Gastroesophageal sphincter (tissue), 4 donors: ENCODE data around the gene GMDS. TPM values are rescaled to one million over a fixed set of nuclear protein-coding genes. Genes with fewer than 3 reads are reported as not detected.
A peak's percentile ranks its signal among the peaks of the same experiment; 100 is the strongest.

ENCODE experiments used
- ATAC-seq: fragments of 150-250 bp; one replicate; pipeline ENCODE4 v1.9.1; 2016; ENCODE audit warnings: mild to moderate bottlenecking, moderate library complexity
- H3K27ac ChIP-seq, 4 donors: fragments of 200-600 bp; sonication (generic) in 3 of 4; 1 replicate in 3 of 4; 2 replicates in 1 of 4; pipeline ENCODE4 v1.5.1; 2016 to 2019
- H3K27me3 ChIP-seq: fragments of 200-600 bp; sonication (generic); one replicate; pipeline ENCODE4 v1.5.1; 2019
- H3K36me3 ChIP-seq, 2 donors: fragments of 200-600 bp; sonication (generic); one replicate each; pipeline ENCODE4 v1.5.1; 2019; ENCODE audit warnings: control low read depth in 1 of 2
- H3K4me1 ChIP-seq, 3 donors: fragments of 200-600 bp; sonication (generic); 1 replicate in 2 of 3; 2 replicates in 1 of 3; pipeline ENCODE4 v1.5.1; 2016 to 2019; ENCODE audit warnings: control low read depth in 2 of 3
- H3K4me3 ChIP-seq, 2 donors: fragments of 200-600 bp; sonication (generic); one replicate each; pipeline ENCODE4 v1.5.1; 2019; ENCODE audit warnings: mild to moderate bottlenecking in 1 of 2, moderate library complexity in 1 of 2
- H3K9me3 ChIP-seq, 3 donors: fragments of 200-600 bp; sonication (generic); one replicate each; pipeline ENCODE4 v1.5.1; 2017 to 2019; ENCODE audit warnings: control low read depth in 2 of 3
- EP300 ChIP-seq: sonication (generic); formaldehyde crosslinking; IDR thresholded peaks from one replicate; pipeline ENCODE4 v1.6.1; 2017; ENCODE audit warnings: antibody characterized with exemption, mild to moderate bottlenecking
- POLR2A ChIP-seq, 2 donors: fragments of 450-650 bp; IDR thresholded peaks; one replicate each; pipeline ENCODE4 v1.6.1; 2017; ENCODE audit warnings: antibody characterized with exemption in 2 of 2, mild to moderate bottlenecking in 2 of 2, moderate library complexity in 1 of 2
- POLR2AphosphoS5 ChIP-seq: sonication (generic); formaldehyde crosslinking; IDR thresholded peaks from one replicate; pipeline ENCODE4 v1.6.1; 2017; ENCODE audit warnings: antibody characterized with exemption
- WGBS, 2 donors: methylation state at CpG; one replicate each; pipeline ENCODE4 v1.1.5; 2018; ENCODE audit warnings: low coverage in 1 of 2; 5-methylcytosine and 5-hydroxymethylcytosine counted together
- total RNA-seq, 4 donors: library from RNA; depleted of rRNA; stranded (reverse); fragments of >200 nt; gene quantifications; one replicate each; pipeline ENCODE4 v1.1.0, GENCODE V29; 2016
- TF ChIP-seq, protein P1 (sequence below), 4 experiments: fragments of 200-600 bp in 2 of 4; fragments of 450-650 bp in 2 of 4; sonication (generic) in 1 of 4; IDR thresholded peaks; one replicate each; pipeline ENCODE4 v1.5.1; 2017 to 2019; ENCODE audit warnings: antibody characterized with exemption in 4 of 4, mild to moderate bottlenecking in 2 of 4, moderate library complexity in 2 of 4

Gene GMDS
- total RNA-seq, 4 donors from 2014 or later: 5.0 to 14.7 (median 6.4) TPM

DNA sequence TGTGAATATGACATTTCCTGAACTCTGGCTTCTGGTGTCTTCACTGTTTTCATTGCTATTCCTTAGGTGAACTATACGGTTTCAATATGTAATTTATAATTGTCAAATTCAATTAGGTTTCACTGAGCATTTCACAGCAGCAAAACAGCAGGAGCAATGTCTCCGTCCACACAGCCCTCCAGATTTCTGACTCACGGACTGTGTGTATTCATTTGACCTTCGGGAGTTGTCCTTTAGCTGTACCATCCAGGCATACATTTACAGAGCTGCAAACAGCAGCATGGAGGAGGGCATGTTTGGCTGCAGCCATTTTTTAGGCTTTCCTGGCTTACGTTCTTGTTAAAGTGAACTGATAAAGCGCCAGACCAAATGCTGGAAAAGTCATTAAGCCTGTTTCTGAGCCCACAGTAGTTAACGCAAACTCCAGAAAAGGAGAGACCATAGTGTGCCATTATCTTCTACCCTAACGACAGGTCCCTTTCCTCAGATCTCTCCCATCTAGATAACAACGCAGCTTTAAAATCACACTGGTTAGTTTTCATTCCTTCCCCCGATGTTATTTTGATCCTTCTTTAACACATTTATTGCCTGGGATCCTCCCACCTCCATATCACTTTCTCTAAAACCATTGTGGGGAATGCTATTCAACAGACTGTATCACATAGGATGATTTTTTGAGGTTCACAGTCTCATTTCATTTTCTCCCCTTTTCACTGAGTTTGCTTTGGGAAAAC lies 617.4 kb downstream of the GMDS start:
- Histone ChIP-seq H3K27me3 (peaks cover 81% of the 10 kb centered on the region), H3K4me1 (peaks cover 0 to 29% (median 0%) of the 10 kb centered on the region in 3 donors)
- TF ChIP-seq, protein P1, sequence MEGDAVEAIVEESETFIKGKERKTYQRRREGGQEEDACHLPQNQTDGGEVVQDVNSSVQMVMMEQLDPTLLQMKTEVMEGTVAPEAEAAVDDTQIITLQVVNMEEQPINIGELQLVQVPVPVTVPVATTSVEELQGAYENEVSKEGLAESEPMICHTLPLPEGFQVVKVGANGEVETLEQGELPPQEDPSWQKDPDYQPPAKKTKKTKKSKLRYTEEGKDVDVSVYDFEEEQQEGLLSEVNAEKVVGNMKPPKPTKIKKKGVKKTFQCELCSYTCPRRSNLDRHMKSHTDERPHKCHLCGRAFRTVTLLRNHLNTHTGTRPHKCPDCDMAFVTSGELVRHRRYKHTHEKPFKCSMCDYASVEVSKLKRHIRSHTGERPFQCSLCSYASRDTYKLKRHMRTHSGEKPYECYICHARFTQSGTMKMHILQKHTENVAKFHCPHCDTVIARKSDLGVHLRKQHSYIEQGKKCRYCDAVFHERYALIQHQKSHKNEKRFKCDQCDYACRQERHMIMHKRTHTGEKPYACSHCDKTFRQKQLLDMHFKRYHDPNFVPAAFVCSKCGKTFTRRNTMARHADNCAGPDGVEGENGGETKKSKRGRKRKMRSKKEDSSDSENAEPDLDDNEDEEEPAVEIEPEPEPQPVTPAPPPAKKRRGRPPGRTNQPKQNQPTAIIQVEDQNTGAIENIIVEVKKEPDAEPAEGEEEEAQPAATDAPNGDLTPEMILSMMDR (IDR thresholded peaks at IDR 0.05): no peak
- TF ChIP-seq POLR2AphosphoS5 (no peak), EP300 (no peak), POLR2A (IDR thresholded peaks at IDR 0.05) (no peak)

DNA sequence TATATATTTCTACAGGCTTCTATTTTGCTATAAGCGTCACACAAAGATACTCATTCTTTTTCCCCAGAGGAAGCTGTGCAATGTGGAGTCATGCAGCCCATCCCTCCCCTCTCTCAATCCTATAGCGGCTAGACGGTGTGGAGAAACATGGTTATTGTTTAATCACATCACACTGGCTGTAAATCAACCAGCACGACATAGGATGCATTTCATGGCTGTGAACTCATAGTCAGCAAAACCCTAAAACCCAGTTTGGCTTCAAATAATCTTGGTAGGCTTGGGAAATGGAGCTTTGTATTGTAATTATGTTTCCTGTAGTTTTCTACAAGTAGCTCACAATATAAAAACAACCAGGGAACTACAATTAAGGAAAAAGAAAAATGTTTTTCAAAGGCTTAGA lies 618.9 kb downstream of the GMDS start:
- WGBS, 2 donors: 65 to 80% methylated on average over 3 to 4 of the region's 4 CpGs
- Histone ChIP-seq H3K9me3 (no peaks in the 10 kb centered on the region), H3K4me1 (peaks cover 0 to 29% (median 0%) of the 10 kb centered on the region in 3 donors), H3K4me3 (no peak overlapping the region), H3K27me3 (peaks cover 87% of the 10 kb centered on the region), H3K27ac (no peak overlapping the region), H3K36me3 (no peaks in the 10 kb centered on the region)
- ATAC-seq: no peak
- no peak for TF ChIP-seq POLR2AphosphoS5
- TF ChIP-seq POLR2A (IDR thresholded peaks at IDR 0.05): no peak
- TF ChIP-seq EP300: no peak

More for the DNA sequence above, 617.4 kb downstream of the GMDS start:
- Histone ChIP-seq H3K27ac (no peak overlapping the region), H3K9me3 (no peaks in the 10 kb centered on the region), H3K36me3 (no peaks in the 10 kb centered on the region), H3K4me3 (no peak overlapping the region)
- no peak for ATAC-seq
- 69 to 74% methylated on average over 10 of the region's 10 CpGs for WGBS, 2 donors

DNA sequence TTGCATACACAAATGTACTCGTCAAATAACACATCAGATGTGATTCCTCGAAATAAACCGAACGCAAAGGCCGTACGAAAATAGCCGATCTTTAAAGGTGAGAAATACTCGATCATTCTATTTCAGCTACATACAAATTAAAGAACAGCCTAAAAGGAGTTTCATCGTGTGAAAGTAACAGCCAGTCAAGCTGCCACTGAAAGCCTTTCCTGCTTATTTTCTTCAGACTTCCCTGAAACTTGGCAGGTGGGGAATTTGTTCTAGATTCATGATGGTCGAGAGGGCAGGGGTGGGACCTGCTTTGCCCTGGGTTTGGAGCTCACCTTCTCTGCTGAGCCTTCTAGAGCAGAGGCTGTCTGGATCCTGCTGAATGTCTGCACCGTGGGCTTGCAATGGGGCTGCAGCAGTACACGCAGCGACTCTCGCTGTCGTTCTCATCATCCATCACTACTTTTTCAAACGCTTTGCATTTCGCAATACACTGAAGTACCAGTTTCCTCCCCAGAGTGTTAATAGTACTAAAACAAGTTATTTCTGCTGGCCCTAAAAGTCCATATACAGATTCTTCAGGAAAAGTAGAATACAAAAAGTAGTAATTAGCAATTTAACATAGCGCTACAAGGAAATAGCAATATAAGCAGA lies 619.5 kb downstream of the GMDS start:
- Histone ChIP-seq H3K27ac (no peak overlapping the region), H3K9me3 (no peaks in the 10 kb centered on the region), H3K4me1 (peaks cover 0 to 29% (median 0%) of the 10 kb centered on the region in 3 donors), H3K36me3 (no peaks in the 10 kb centered on the region), H3K27me3 (peaks cover 92% of the 10 kb centered on the region), H3K4me3 (peak overlapping the region in 1 of 2 donors; percentile 62)
- WGBS, 2 donors: 57 to 61% methylated on average over 17 to 18 of the region's 18 CpGs
- ATAC-seq: no peak
- TF ChIP-seq EP300 (no peak), POLR2A (IDR thresholded peaks at IDR 0.05) (no peak), POLR2AphosphoS5 (no peak)
- TF ChIP-seq, protein P1 (IDR thresholded peaks at IDR 0.05): no peak

DNA sequence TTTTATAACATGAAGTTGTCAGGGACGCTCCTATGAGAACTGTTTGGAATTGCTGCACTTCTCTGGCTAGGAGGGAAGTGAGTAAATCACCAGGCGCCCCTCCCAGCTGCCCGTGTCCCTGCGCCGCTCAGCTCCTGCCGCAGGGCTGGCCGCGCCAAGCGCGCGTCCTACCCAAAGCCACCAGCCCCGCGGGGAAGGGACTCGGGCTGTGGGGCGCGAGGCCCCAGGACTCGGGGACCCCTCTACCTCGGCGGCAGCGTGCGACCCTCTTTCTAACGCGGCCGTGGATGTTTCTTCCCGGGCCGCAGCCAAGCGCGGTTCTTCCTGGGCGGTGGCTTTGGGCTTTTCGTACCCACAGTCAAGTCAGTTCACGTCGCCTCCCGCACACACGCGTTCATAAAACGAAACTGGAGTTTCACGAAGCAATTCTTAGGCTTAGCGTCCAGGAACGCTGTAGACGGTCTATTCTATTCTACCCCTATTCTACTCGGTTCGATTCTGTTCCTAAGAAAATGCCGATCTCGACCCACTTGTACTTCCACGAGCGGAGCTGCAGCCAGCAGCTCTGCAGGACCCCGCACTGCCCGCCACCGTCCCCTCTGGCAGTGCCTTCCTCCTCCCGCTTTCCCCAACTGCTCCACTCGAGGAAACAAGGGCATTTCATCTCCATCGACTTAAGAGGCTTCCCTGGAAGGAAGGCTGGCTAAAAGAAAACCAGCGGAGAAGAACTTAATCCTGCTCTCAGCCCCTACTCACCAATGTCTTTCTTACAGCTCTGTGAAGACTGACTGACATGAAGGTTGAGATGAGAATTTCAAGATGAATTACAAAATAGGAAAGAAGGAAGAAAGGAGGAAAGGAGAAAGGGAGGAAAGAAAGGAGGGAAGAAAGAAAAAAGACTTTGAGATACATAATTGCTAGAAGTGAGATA lies 620.3 kb downstream of the GMDS start:
- peaks cover 96% of the 10 kb centered on the region for H3K27me3 ChIP-seq
- H3K4me1 ChIP-seq: peaks cover 0 to 33% (median 0%) of the 10 kb centered on the region in 3 donors
- peak overlapping the region in 3 of 4 donors; percentile 45 to 76 (median 54) for H3K27ac ChIP-seq
- ATAC-seq: peak; percentile 56
- TF ChIP-seq, protein P1 (IDR thresholded peaks at IDR 0.05): no peak
- TF ChIP-seq POLR2A (IDR thresholded peaks at IDR 0.05) (no peak), EP300 (no peak), POLR2AphosphoS5 (no peak)
- no peaks in the 10 kb centered on the region for H3K36me3 ChIP-seq
- no peaks in the 10 kb centered on the region for H3K9me3 ChIP-seq
- WGBS, 2 donors: 0 to 9% methylated on average over 1 to 6 of the region's 53 CpGs
- peak overlapping the region; percentile 37 to 62 for H3K4me3 ChIP-seq
